Suprapubic skin (tissue), 4 donors: ENCODE measurements around the gene OPN1MW. TPM values are rescaled to one million over a fixed set of nuclear protein-coding genes. Genes with fewer than 3 reads are reported as not detected.
A peak's percentile ranks its signal among the peaks of the same experiment; 100 is the strongest.
"Not testable (repeated sequence)": the region's sequence is repeated elsewhere in the genome, so short reads cannot be mapped to it uniquely, and the experiment has no call there.

Source experiments
- DNase-seq, 2 donors: peaks; one replicate each; pipeline ENCODE4 v3.0.0-alpha.2; 2019; ENCODE audit warnings: low spot score in 2 of 2
- H3K27ac ChIP-seq: fragments of 200-600 bp; sonication (generic); one replicate; pipeline ENCODE4 v1.5.1; 2019
- H3K27me3 ChIP-seq: fragments of 200-600 bp; sonication (generic); one replicate; pipeline ENCODE4 v1.5.1; 2019
- H3K36me3 ChIP-seq: fragments of 200-600 bp; sonication (generic); one replicate; pipeline ENCODE4 v1.5.1; 2019
- H3K4me1 ChIP-seq: fragments of 200-600 bp; sonication (generic); one replicate; pipeline ENCODE4 v1.5.1; 2019
- H3K4me3 ChIP-seq: fragments of 200-600 bp; sonication (generic); one replicate; pipeline ENCODE4 v1.5.1; 2019; ENCODE audit warnings: mild to moderate bottlenecking
- H3K9me3 ChIP-seq: fragments of 200-600 bp; sonication (generic); one replicate; pipeline ENCODE4 v1.5.1; 2019
- WGBS: methylation state at CpG from one replicate; pipeline ENCODE4 v1.1.5; 2018; 5-methylcytosine and 5-hydroxymethylcytosine counted together
- total RNA-seq, 4 donors: library from RNA; depleted of rRNA; stranded (reverse); fragments of >200 nt; gene quantifications; one replicate each; pipeline ENCODE4 v1.1.0, GENCODE V29; 2016

The OPN1MW gene
- total RNA-seq, 4 donors from 2014 or later, result not detected

DNA sequence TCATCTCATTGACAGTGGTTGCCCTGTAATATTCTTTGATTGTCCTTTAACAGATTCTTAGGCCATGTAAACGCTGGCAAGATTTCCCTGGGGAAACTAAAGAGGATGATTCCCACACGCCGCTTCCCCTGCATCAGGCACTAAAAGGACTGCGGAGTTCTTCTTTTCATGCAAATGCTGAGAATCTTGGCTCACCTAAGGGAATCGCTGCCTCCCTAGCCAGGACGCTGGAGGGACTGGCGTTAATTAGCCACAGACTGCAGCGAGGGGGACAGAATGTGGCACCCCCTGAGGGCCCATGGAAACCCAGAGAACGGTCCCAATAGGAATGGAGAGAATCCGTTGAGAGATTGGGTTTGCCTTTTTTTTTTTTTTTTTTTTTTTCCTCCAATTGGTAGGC lies 8.0 kb upstream of the OPN1MW start:
- not testable (repeated sequence) for H3K27ac ChIP-seq, H3K9me3 ChIP-seq, H3K4me1 ChIP-seq, H3K4me3 ChIP-seq, H3K36me3 ChIP-seq, DNase-seq, H3K27me3 ChIP-seq
- no CpG with 5 or more reads among the region's 10 CpGs for WGBS

DNA sequence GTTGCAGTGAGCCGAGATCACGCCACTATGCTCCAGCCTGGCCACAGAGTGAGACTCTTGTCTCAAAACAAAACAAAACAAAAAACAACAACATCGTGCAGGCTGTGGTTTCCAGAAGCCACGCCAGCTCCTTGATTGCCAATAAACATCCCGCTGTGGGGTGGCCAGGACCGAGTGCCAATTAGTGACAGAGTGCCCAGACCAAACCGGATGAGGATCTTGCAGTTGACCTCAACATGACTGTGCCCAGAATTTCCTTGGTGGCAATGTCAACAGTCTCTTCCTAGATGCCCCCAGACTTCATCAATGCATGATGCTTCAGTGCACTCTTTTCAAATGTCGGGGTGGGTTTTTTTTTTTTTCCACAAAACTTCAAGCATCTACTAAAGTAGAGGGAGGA lies 1.4 kb downstream of the OPN1MW start:
- H3K36me3 ChIP-seq, H3K4me3 ChIP-seq, H3K9me3 ChIP-seq, H3K27me3 ChIP-seq, H3K4me1 ChIP-seq, H3K27ac ChIP-seq, DNase-seq: not testable (repeated sequence)
- no CpG with 5 or more reads among the region's 8 CpGs for WGBS

- H3K4me1 ChIP-seq, H3K4me3 ChIP-seq, H3K36me3 ChIP-seq, H3K9me3 ChIP-seq, H3K27ac ChIP-seq, DNase-seq, H3K27me3 ChIP-seq: not testable (repeated sequence)
- no CpG with 5 or more reads among the region's 8 CpGs for WGBS
These were observed 10.4 kb downstream of the OPN1MW start for GRCh38 chrX:154192846-154193245.

GRCh38 chrX:154194316-154194715 lies 11.9 kb downstream of the OPN1MW start:
- H3K36me3 ChIP-seq, H3K9me3 ChIP-seq, DNase-seq, H3K4me1 ChIP-seq, H3K27me3 ChIP-seq, H3K4me3 ChIP-seq, H3K27ac ChIP-seq: not testable (repeated sequence)
- WGBS, result no CpG with 5 or more reads among the region's 2 CpGs

- not testable (repeated sequence) for H3K27me3 ChIP-seq, H3K9me3 ChIP-seq, DNase-seq, H3K4me3 ChIP-seq, H3K36me3 ChIP-seq, H3K4me1 ChIP-seq, H3K27ac ChIP-seq
- no CpG with 5 or more reads among the region's 15 CpGs for WGBS
These were observed 14.1 kb downstream of the OPN1MW start for GRCh38 chrX:154196466-154196865.

DNA sequence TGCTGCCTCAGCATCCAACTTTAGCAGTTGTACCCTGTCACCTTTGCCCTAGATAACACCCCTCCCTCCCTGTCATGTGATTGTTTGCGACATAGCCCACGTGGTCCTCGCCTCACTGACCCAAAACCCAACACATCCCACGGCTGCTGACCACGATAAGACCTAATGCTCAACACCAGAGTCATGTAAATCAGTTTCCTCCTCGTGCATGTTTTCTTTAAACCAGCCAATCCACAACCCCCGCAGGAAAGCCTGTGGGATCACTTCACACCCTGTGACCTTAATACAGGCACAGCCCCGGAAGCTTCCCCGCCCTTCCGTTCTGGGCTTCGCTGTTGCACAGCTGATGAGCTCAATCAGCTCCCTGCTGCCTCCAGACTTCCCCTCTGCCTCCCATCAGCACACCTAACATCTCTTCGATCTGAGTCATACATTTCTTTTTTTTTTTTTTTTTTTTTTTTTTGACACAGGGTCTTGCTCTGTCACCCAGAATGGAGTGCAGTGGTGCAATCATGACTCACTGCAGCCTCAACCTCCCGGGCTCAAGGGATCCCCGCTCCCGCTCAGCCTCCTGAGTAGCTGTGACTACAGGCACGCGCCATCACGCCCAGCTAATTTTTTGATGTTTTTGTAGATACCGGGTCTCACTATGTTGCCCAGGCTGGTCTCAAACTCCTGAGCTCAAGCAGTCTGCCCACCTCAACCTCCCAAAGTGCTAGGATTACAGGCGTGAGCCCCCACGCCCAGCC lies 27.4 kb downstream of the OPN1MW start:
- not testable (repeated sequence) for H3K9me3 ChIP-seq, H3K36me3 ChIP-seq, H3K4me1 ChIP-seq, H3K27ac ChIP-seq, DNase-seq, H3K27me3 ChIP-seq, H3K4me3 ChIP-seq
- no CpG with 5 or more reads among the region's 21 CpGs for WGBS

DNA sequence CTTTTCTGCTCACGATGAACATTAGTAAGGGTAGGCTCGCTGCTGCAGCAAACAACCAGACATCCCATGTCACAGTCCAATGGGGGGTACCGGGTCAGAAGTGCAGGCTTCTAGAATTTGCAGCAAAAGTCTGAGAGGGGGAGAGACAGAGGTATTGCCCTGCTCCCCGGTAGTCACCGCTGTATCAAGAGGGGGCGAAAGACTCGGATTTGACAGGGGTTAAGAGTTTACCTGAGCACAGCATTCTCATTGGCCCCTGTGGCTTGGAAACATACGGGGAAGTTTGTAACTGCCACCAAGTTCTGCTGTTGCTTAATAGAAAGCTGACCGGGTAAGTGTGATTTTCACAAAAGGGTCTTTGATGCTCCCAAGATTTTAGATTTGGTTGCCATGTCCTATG lies 28.7 kb downstream of the OPN1MW start:
- H3K27ac ChIP-seq, H3K27me3 ChIP-seq, H3K4me3 ChIP-seq, H3K36me3 ChIP-seq, H3K4me1 ChIP-seq, H3K9me3 ChIP-seq: not testable (repeated sequence)
- DNase-seq, result peak in 1 of 2 donors; percentile 13
- WGBS, result 91% methylated on average over 6 of the region's 9 CpGs

DNA sequence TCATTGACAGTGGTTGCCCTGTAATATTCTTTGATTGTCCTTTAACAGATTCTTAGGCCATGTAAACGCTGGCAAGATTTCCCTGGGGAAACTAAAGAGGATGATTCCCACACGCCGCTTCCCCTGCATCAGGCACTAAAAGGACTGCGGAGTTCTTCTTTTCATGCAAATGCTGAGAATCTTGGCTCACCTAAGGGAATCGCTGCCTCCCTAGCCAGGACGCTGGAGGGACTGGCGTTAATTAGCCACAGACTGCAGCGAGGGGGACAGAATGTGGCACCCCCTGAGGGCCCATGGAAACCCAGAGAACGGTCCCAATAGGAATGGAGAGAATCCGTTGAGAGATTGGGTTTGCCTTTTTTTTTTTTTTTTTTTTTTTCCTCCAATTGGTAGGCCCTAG lies 29.1 kb downstream of the OPN1MW start:
- H3K4me1 ChIP-seq, H3K4me3 ChIP-seq, H3K27me3 ChIP-seq, H3K36me3 ChIP-seq, DNase-seq, H3K9me3 ChIP-seq, H3K27ac ChIP-seq: not testable (repeated sequence)
- no CpG with 5 or more reads among the region's 10 CpGs for WGBS

DNA sequence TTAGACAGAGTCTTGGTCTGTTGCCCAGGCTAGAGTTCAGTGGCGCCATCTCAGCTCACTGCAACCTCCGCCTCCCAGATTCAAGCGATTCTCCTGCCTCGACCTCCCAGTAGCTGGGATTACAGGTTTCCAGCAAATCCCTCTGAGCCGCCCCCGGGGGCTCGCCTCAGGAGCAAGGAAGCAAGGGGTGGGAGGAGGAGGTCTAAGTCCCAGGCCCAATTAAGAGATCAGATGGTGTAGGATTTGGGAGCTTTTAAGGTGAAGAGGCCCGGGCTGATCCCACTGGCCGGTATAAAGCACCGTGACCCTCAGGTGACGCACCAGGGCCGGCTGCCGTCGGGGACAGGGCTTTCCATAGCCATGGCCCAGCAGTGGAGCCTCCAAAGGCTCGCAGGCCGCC lies 37.1 kb downstream of the OPN1MW start, which contains the start of gene OPN1MW2:
TSS of gene OPN1MW2 (plus strand) at position 301 of the 400 bp plus-strand sequence. CDS start at position 361, 60 bp downstream.
- not testable (repeated sequence) for H3K4me3 ChIP-seq, H3K27ac ChIP-seq, H3K9me3 ChIP-seq, H3K36me3 ChIP-seq, H3K27me3 ChIP-seq, DNase-seq, H3K4me1 ChIP-seq
- no CpG with 5 or more reads among the region's 16 CpGs for WGBS

- H3K27ac ChIP-seq, DNase-seq, H3K4me3 ChIP-seq, H3K4me1 ChIP-seq, H3K9me3 ChIP-seq, H3K27me3 ChIP-seq, H3K36me3 ChIP-seq: not testable (repeated sequence)
- WGBS, result no CpG with 5 or more reads among the region's 6 CpGs
These were observed 42.9 kb downstream of the OPN1MW start for GRCh38 chrX:154225292-154225691.

GRCh38 chrX:154226706-154227105 lies 44.3 kb downstream of the OPN1MW start:
- not testable (repeated sequence) for H3K27ac ChIP-seq, DNase-seq, H3K4me1 ChIP-seq, H3K9me3 ChIP-seq, H3K36me3 ChIP-seq, H3K27me3 ChIP-seq, H3K4me3 ChIP-seq
- WGBS, result no CpG with 5 or more reads among the region's 9 CpGs

- not testable (repeated sequence) for H3K27ac ChIP-seq, H3K4me3 ChIP-seq, H3K4me1 ChIP-seq, H3K9me3 ChIP-seq, H3K36me3 ChIP-seq, H3K27me3 ChIP-seq, DNase-seq
- no CpG with 5 or more reads among the region's 3 CpGs for WGBS
These were observed 49.0 kb downstream of the OPN1MW start for GRCh38 chrX:154231443-154231842.

GRCh38 chrX:154233620-154234019 lies 51.2 kb downstream of the OPN1MW start:
- no CpG with 5 or more reads among the region's 16 CpGs for WGBS
- not testable (repeated sequence) for H3K9me3 ChIP-seq

GRCh38 chrX:154238939-154239559 lies 56.7 kb downstream of the OPN1MW start:
- H3K27ac ChIP-seq, H3K36me3 ChIP-seq, H3K9me3 ChIP-seq, H3K27me3 ChIP-seq, H3K4me1 ChIP-seq, H3K4me3 ChIP-seq, DNase-seq: not testable (repeated sequence)
- 89% methylated on average over 1 of the region's 11 CpGs for WGBS

More at GRCh38 chrX:154233620-154234019, 51.2 kb downstream of the OPN1MW start:
- not testable (repeated sequence) for DNase-seq, H3K27me3 ChIP-seq, H3K4me1 ChIP-seq, H3K36me3 ChIP-seq, H3K4me3 ChIP-seq, H3K27ac ChIP-seq
